IMR-90 (cell line): ENCODE measurements around the gene OPCML.

ENCODE experiments used
- BHLHE40 ChIP-seq: fragments of 150-350 bp; IDR thresholded peaks from 2 replicates; pipeline ENCODE4 v1.6.1; 2016; ENCODE audit warnings: mild to moderate bottlenecking, low read depth, low read length
- CEBPB ChIP-seq: IDR thresholded peaks from 2 replicates; pipeline ENCODE4 v1.6.1; 2012; ENCODE audit warnings: low read depth, low read length, improper control_type of control experiment
- CTCF ChIP-seq: conservative IDR thresholded peaks from 2 replicates; pipeline ENCODE4 v1.5.1; 2012; ENCODE audit warnings: mild to moderate bottlenecking, low read depth, low read length, improper control_type of control experiment
- ELK1 ChIP-seq: fragments of 150-350 bp; IDR thresholded peaks from 2 replicates; pipeline ENCODE4 v1.6.1; 2016; ENCODE audit warnings: low read depth, mild to moderate bottlenecking, low read length, moderate library complexity, borderline replicate concordance
- FOS ChIP-seq: fragments of 150-350 bp; IDR thresholded peaks from 2 replicates; pipeline ENCODE4 v1.6.1; 2016; ENCODE audit warnings: low read depth, low read length
- MAFK ChIP-seq: IDR thresholded peaks from 2 replicates; pipeline ENCODE4 v1.6.1; 2012; ENCODE audit warnings: low read depth, low read length, improper control_type of control experiment
- MAZ ChIP-seq: IDR thresholded peaks from 2 replicates; pipeline ENCODE4 v1.6.1; 2012; ENCODE audit warnings: low read depth, mild to moderate bottlenecking, low read length, improper control_type of control experiment, moderate library complexity, borderline replicate concordance
- MXI1 ChIP-seq: IDR thresholded peaks from 2 replicates; pipeline ENCODE4 v1.6.1; 2012; ENCODE audit warnings: low read depth, mild to moderate bottlenecking, low read length, moderate library complexity, borderline replicate concordance
- POLR2A ChIP-seq: IDR thresholded peaks from 2 replicates; pipeline ENCODE4 v1.6.1; 2012; ENCODE audit warnings: mild to moderate bottlenecking, low read depth, low read length
- RAD21 ChIP-seq: IDR thresholded peaks from 2 replicates; pipeline ENCODE4 v1.6.1; 2012; ENCODE audit warnings: low read length, improper control_type of control experiment
- RCOR1 ChIP-seq: IDR thresholded peaks from 2 replicates; pipeline ENCODE4 v1.6.1; 2012; ENCODE audit warnings: mild to moderate bottlenecking, low read length, improper control_type of control experiment; ENCODE audit not compliant: insufficient replicate concordance
- RFX5 ChIP-seq: IDR thresholded peaks from 2 replicates; pipeline ENCODE4 v1.8.0; 2012; ENCODE audit warnings: low read depth, mild to moderate bottlenecking, low read length, moderate library complexity
- SMC3 ChIP-seq: fragments of 150-350 bp; IDR thresholded peaks from 2 replicates; pipeline ENCODE4 v1.6.1; 2016; ENCODE audit warnings: low read depth, mild to moderate bottlenecking, antibody characterized with exemption, low read length, moderate library complexity
- TF ChIP-seq, protein P1 (sequence below): fragments of 150-350 bp; IDR thresholded peaks from 2 replicates; pipeline ENCODE4 v1.6.1; 2017; ENCODE audit warnings: mild to moderate bottlenecking, antibody characterized with exemption, low read length, low read depth

DNA sequence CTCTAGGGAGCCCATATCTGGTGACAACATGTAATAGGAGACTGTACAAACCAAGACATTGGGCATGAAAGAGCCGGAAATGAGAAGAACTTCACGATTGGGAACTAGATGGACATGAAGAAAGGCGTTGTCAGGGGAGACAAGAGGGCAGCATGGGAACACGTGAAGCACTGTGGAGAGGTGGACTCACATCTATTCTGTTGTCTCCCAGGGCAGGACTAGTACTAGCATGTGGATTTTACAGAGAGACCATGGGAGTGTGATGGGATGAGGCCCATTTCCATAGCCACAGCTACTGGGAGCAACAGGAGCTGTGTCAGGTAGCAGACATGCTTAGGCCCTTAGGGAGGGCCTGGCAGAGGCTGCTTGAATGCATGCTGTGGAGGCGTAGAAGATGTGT, 333.9 kb downstream of the OPCML start:
- TF ChIP-seq CTCF (no peak), POLR2A (no peak), RFX5 (no peak), CEBPB (no peak), MAFK (no peak), ELK1 (no peak), SMC3 (no peak), BHLHE40 (no peak), MXI1 (no peak), MAZ (no peak), FOS (no peak), RCOR1 (no peak), RAD21 (no peak)
- TF ChIP-seq, protein P1, sequence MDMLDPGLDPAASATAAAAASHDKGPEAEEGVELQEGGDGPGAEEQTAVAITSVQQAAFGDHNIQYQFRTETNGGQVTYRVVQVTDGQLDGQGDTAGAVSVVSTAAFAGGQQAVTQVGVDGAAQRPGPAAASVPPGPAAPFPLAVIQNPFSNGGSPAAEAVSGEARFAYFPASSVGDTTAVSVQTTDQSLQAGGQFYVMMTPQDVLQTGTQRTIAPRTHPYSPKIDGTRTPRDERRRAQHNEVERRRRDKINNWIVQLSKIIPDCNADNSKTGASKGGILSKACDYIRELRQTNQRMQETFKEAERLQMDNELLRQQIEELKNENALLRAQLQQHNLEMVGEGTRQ, result no peak
